Measurements from ENCODE around the gene GALE.

DNA sequence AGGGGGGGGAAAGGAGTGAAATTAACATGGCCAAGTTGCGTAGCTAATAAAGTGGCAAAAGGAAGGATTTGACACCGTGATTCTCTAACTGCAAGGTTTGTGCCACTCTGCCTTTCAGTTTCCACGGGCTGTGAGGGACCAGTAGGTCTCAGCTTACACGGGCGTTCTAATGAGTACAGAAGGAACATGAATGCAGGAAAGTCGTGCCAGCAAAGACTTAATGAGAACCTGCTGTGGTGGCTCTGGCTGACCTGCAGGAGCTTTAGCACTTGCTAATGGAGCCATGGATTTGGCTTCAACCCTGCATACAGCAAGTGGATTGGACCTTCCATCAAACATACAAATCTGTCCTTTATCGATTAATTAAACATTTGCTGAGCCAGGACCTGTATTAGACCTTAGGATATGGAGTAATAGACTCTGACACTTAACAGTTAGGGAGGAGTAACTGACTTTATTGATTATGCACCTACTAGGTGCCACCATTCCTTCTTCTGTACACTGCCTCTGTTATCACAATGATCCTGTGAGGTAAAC is 37.4 kb downstream of the GALE start:
- TF ChIP-seq, protein P1, sequence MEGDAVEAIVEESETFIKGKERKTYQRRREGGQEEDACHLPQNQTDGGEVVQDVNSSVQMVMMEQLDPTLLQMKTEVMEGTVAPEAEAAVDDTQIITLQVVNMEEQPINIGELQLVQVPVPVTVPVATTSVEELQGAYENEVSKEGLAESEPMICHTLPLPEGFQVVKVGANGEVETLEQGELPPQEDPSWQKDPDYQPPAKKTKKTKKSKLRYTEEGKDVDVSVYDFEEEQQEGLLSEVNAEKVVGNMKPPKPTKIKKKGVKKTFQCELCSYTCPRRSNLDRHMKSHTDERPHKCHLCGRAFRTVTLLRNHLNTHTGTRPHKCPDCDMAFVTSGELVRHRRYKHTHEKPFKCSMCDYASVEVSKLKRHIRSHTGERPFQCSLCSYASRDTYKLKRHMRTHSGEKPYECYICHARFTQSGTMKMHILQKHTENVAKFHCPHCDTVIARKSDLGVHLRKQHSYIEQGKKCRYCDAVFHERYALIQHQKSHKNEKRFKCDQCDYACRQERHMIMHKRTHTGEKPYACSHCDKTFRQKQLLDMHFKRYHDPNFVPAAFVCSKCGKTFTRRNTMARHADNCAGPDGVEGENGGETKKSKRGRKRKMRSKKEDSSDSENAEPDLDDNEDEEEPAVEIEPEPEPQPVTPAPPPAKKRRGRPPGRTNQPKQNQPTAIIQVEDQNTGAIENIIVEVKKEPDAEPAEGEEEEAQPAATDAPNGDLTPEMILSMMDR (conservative IDR thresholded peaks at IDR 0.05; ENCODE audit: low read depth, low read length), result no peak
- no peak for TF ChIP-seq EZH2 (IDR thresholded peaks at IDR 0.05; ENCODE audit: low read length, unreplicated experiment)
- no peak for TF ChIP-seq EZH2phosphoT487 (IDR thresholded peaks at IDR 0.05; ENCODE audit: borderline replicate concordance, low read length)
